PC-3 (cell line): ENCODE measurements around the gene GAS7. TPM values are rescaled to one million over a fixed set of nuclear protein-coding genes. Genes with fewer than 3 reads are reported as not detected.

ENCODE experiments used
- ATAC-seq: fragments of 200-7000 bp; cut with Tn5 transposase; 2 replicates; pipeline ENCODE4 v1.9.1; 2020; ENCODE audit warnings: mild to moderate bottlenecking, moderate library complexity
- BruUV-seq: library from RNA; stranded (reverse); fragments of 400-500 nt; replicated peaks from 2 replicates; lab custom pipeline; 2021; lab: Mats Ljungman, UMichigan
- CTCF ChIA-PET: fragments of 300-600 bp; sonication (Branson Sonifier 250); formaldehyde crosslinking; loops from one replicate; lab custom pipeline; 2022; ENCODE audit warnings: antibody characterized with exemption; lab: Charles Lee
- POLR2A ChIA-PET: fragments of 300-600 bp; sonication (Branson Sonifier 250); formaldehyde crosslinking; loops from one replicate; lab custom pipeline; 2022; ENCODE audit warnings: antibody characterized with exemption; ENCODE audit not compliant: unreplicated experiment; lab: Charles Lee
- DNase-seq: peaks from one replicate; pipeline ENCODE4 v3.0.0-alpha.2; 2015
- H2AFZ ChIP-seq: fragments of 300-600 bp; sonication (generic); 2 replicates; pipeline ENCODE4 v1.6.0; 2016; ENCODE audit warnings: antibody characterized with exemption, low read length
- H3F3A ChIP-seq: fragments of 300-600 bp; sonication (generic); one replicate; pipeline ENCODE4 v1.6.0; 2017; ENCODE audit warnings: antibody characterized with exemption, low read length, control low read depth, mild to moderate bottlenecking; ENCODE audit not compliant: unreplicated experiment
- H3K27ac ChIP-seq: fragments of 300-600 bp; sonication (generic); 2 replicates; pipeline ENCODE4 v1.5.1; 2016; ENCODE audit warnings: mild to moderate bottlenecking, low read length
- H3K27me3 ChIP-seq: fragments of 300-600 bp; sonication (generic); 2 replicates; pipeline ENCODE4 v1.6.1; 2016; ENCODE audit warnings: low read length, mixed read lengths
- H3K36me3 ChIP-seq: fragments of 300-600 bp; sonication (generic); 2 replicates; pipeline ENCODE4 v1.6.1; 2016; ENCODE audit warnings: low read depth, mixed run types, low read length, mixed read lengths
- H3K4me1 ChIP-seq: fragments of 300-600 bp; sonication (generic); 2 replicates; pipeline ENCODE4 v1.5.1; 2016; ENCODE audit warnings: low read length; ENCODE audit not compliant: insufficient read depth
- H3K4me2 ChIP-seq: fragments of 300-600 bp; sonication (generic); 2 replicates; pipeline ENCODE4 v1.6.0; 2016; ENCODE audit warnings: low read length
- H3K4me3 ChIP-seq: fragments of 300-600 bp; sonication (generic); 2 replicates; pipeline ENCODE4 v1.5.1; 2016; ENCODE audit warnings: mild to moderate bottlenecking, low read length, mixed read lengths
- H3K79me2 ChIP-seq: fragments of 300-600 bp; sonication (generic); 2 replicates; pipeline ENCODE4 v1.6.1; 2017; ENCODE audit warnings: low read length, mixed read lengths
- H3K9ac ChIP-seq: fragments of 300-600 bp; sonication (generic); 2 replicates; pipeline ENCODE4 v1.6.0; 2016; ENCODE audit warnings: mild to moderate bottlenecking, low read length
- H3K9me2 ChIP-seq: fragments of 300-600 bp; sonication (generic); replicated peaks from 2 replicates; pipeline ENCODE4 v1.6.1; 2016; ENCODE audit warnings: mixed run types, low read length, mixed read lengths
- H3K9me3 ChIP-seq: fragments of 300-600 bp; sonication (generic); 2 replicates; pipeline ENCODE4 v1.6.1; 2016; ENCODE audit warnings: low read length, mixed read lengths
- H4K20me1 ChIP-seq: fragments of 300-600 bp; sonication (generic); 2 replicates; pipeline ENCODE4 v1.6.1; 2016; ENCODE audit warnings: low read length, mixed read lengths
- EZH2 ChIP-seq: fragments of 300-600 bp; sonication (generic); IDR thresholded peaks from one replicate; pipeline ENCODE4 v1.6.1; 2017; ENCODE audit warnings: antibody characterized with exemption, mild to moderate bottlenecking, low read length; ENCODE audit not compliant: unreplicated experiment
- EZH2phosphoT487 ChIP-seq: fragments of 300-600 bp; sonication (generic); IDR thresholded peaks from 2 replicates; pipeline ENCODE4 v1.6.1; 2018; ENCODE audit warnings: mild to moderate bottlenecking, antibody characterized with exemption, low read length, borderline replicate concordance
- intact Hi-C: fragments of 100-400 bp; cut with micrococcal nuclease; formaldehyde crosslinking; loops from 2 replicates; pipeline ENCODE4 v1.9.0; 2023
- total RNA-seq: library from RNA; depleted of rRNA; stranded (reverse); fragments of >200 nt; gene quantifications from 2 replicates; pipeline ENCODE4 v1.2.3, GENCODE V29; 2014
- TF ChIP-seq, protein P1 (sequence below): fragments of 300-600 bp; sonication (generic); conservative IDR thresholded peaks from 2 replicates; pipeline ENCODE4 v1.5.1; 2017; ENCODE audit warnings: antibody characterized with exemption, low read depth, mild to moderate bottlenecking, low read length

Gene GAS7
- total RNA-seq, 1 experiment from 2014 or later = not detected

DNA sequence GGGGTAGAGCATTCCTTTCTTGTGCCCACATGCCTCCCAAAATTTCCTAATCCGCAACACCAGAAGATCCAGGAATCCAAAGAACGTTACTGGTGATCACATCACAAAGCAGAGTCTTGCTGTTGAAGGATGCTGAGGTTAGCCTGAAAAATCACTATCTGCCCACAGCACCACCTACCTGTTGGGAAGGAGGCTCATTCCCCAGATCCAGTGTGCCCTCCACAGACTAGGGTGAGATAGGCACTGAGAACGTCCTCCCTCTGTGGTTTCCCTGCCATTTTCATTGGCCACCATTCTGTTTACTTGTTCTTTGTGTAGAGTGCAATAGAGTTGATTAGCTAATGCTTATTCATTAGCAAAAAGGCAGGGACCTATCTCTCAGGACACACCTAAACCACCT is 323.7 kb downstream of the GAS7 start:
- CTCF ChIA-PET = no interaction called here
- Histone ChIP-seq H3K27ac (peak overlapping the region; percentile 56), H3K9ac (no peak overlapping the region)

DNA sequence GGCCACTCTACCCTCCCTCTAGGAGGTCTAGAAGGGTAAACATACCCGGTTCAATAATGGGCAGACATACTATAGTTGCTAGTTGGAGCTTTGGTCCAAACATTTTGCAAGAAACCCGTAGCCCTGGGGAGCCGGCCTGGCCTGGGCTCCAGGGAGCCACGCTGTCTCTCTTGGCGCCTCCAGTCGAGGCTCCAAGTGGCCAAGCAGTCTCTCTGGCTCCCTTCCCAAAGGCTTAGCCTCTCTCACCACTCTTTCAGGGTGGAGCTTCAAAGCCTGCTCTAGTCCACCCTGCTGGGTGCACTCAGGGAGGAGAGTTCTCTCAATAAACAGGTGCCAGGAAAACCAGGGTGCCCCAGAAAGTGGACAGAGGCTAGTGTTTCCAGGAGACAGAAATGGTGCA is 325.6 kb downstream of the GAS7 start:
- ChIA-PET CTCF (no interaction called here), POLR2A (no interaction called here)
- Histone ChIP-seq H3K4me2 (no peak overlapping the region), H3K9me3 (no peaks in the 10 kb centered on the region), H3K36me3 (no peaks in the 10 kb centered on the region), H3K9ac (no peak overlapping the region), H3F3A (no peaks in the 10 kb centered on the region), H3K4me3 (no peak overlapping the region), H3K9me2 (no peaks in the 10 kb centered on the region), H2AFZ (no peak overlapping the region), H3K27ac (no peak overlapping the region), H4K20me1 (no peaks in the 10 kb centered on the region), H3K79me2 (no peaks in the 10 kb centered on the region), H3K4me1 (peaks cover 19% of the 10 kb centered on the region), H3K27me3 (no peaks in the 10 kb centered on the region)
- TF ChIP-seq EZH2phosphoT487 (no peak), EZH2 (no peak)
- TF ChIP-seq, protein P1, sequence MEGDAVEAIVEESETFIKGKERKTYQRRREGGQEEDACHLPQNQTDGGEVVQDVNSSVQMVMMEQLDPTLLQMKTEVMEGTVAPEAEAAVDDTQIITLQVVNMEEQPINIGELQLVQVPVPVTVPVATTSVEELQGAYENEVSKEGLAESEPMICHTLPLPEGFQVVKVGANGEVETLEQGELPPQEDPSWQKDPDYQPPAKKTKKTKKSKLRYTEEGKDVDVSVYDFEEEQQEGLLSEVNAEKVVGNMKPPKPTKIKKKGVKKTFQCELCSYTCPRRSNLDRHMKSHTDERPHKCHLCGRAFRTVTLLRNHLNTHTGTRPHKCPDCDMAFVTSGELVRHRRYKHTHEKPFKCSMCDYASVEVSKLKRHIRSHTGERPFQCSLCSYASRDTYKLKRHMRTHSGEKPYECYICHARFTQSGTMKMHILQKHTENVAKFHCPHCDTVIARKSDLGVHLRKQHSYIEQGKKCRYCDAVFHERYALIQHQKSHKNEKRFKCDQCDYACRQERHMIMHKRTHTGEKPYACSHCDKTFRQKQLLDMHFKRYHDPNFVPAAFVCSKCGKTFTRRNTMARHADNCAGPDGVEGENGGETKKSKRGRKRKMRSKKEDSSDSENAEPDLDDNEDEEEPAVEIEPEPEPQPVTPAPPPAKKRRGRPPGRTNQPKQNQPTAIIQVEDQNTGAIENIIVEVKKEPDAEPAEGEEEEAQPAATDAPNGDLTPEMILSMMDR = no peak
- no peak for DNase-seq
- no peak for ATAC-seq
- BruUV-seq = no TSS peak
- intact Hi-C loops = no loop called here

More for the DNA sequence above, 323.7 kb downstream of the GAS7 start:
- POLR2A ChIA-PET = no interaction called here
- intact Hi-C loops = no loop called here
- Histone ChIP-seq H4K20me1 (no peaks in the 10 kb centered on the region), H2AFZ (no peak overlapping the region), H3K4me3 (no peak overlapping the region), H3F3A (no peaks in the 10 kb centered on the region), H3K36me3 (no peaks in the 10 kb centered on the region), H3K79me2 (no peaks in the 10 kb centered on the region), H3K4me1 (peaks cover 21% of the 10 kb centered on the region), H3K9me3 (no peaks in the 10 kb centered on the region), H3K27me3 (no peaks in the 10 kb centered on the region), H3K9me2 (no peaks in the 10 kb centered on the region), H3K4me2 (peak overlapping the region; percentile 41; the same call in 1 of the 2 replicates)
- ATAC-seq (no peak), DNase-seq (no peak)
- TF ChIP-seq, protein P1 = peak; percentile 31
- no peak for TF ChIP-seq EZH2phosphoT487
- TF ChIP-seq EZH2 = no peak
- BruUV-seq = no TSS peak

DNA sequence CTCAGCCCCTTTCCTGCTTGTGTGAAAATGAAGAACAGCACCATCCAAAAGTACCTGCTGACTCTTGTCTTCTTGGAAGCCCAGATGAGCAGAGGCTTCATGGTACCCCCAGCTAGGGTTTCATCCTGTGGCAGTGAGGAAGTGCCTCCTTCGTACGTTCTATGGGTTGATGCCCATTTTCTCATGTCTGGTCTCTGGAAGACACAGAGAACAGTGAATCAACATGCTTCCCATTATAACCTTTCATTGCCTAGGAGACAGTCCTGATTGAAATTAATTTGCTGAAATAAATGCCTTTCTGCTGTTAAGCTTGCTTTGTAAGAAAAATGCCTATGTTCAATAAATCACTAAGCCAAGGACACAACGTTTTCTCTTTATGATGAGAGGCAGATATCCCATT is 329.9 kb downstream of the GAS7 start:
- Histone ChIP-seq H3K9me3 (no peaks in the 10 kb centered on the region), H3F3A (no peaks in the 10 kb centered on the region), H3K9me2 (no peaks in the 10 kb centered on the region), H3K4me1 (no peaks in the 10 kb centered on the region), H3K4me2 (no peak overlapping the region), H2AFZ (no peak overlapping the region), H3K36me3 (no peaks in the 10 kb centered on the region), H4K20me1 (no peaks in the 10 kb centered on the region), H3K9ac (no peak overlapping the region), H3K4me3 (no peak overlapping the region), H3K79me2 (no peaks in the 10 kb centered on the region), H3K27me3 (no peaks in the 10 kb centered on the region), H3K27ac (no peak overlapping the region)
- no peak for TF ChIP-seq EZH2
- TF ChIP-seq, protein P1 = no peak
- no peak for TF ChIP-seq EZH2phosphoT487
- DNase-seq (no peak), ATAC-seq (no peak)
- BruUV-seq = no TSS peak
- ChIA-PET CTCF (no interaction called here), POLR2A (no interaction called here)
- intact Hi-C loops = no loop called here
